ENCODE measurements around the gene SRSF9.

The SRSF9 gene

DNA sequence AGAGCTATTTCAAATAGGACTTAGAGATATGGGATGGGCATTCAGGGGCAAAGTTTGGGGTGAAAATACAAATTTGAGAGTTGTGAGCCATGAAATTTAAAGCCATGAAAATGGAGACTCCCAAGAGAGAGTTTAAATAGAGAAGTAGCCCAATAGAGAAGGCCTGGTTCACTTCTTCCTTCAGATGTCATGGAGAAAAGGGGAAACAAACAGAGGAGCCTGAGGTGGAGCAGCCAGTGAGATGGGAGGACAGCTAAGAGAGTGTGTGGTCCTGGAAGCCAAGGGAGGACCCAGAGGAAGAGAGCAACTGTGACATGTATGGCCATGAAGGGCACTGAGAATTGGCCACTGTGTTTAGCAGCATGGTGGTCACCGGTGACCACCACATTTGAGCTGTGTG lies 14.1 kb upstream of the SRSF9 start:
- DNase-seq = no peak

DNA sequence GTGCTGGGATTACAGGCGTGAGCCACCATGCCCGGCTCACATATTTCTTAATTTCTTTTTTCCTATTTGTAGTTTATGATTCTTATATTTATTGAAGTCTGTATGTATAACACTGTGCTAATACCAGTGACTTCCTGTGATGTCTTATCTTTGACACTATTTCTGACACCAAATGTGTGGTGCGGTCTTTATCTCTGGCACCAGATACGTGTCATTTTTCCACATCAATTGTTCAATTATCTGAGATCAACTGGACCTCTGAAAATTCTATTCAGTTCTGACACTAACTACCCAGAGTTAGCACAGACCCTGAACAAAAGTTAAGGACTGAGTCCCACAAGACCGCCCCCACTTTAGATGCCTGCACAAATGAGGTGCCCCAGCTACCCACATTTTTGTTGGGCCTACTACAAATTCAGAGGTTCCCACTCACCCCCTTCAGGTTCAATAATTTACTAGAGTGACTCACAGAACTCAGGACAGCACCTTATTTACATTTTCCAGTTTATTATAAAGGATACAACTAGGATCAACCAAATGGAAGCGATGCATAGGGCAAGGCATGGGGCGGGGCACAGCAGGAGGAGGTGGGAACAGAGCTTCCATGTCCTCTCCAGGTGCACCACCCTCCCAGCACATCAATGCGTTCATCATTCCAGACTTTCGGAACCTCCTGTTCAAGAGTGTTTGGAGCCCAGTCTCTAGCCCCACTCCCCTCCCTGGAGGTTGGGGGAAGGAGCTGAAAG lies 11.6 kb upstream of the SRSF9 start:
- no peak for DNase-seq

DNA sequence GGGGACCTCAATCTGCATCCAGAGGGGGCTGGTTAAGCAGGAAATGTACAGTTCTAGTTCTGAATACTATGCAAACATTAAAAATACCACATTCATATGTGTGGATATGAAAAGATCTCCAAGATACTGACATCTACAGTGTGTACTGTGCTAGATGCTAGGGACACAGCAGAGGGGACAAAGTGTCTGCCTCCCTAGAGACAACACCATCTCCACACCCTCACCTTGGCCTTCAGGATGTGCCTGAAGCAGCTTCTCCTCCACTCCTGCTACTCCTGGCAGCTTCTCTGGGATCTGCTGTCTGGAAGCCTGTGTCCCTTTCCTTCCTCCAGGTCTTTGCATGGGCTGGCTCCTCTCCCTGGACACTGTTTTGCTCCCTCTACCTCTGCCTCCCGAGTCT lies 10.7 kb upstream of the SRSF9 start:
- DNase-seq = no peak

DNA sequence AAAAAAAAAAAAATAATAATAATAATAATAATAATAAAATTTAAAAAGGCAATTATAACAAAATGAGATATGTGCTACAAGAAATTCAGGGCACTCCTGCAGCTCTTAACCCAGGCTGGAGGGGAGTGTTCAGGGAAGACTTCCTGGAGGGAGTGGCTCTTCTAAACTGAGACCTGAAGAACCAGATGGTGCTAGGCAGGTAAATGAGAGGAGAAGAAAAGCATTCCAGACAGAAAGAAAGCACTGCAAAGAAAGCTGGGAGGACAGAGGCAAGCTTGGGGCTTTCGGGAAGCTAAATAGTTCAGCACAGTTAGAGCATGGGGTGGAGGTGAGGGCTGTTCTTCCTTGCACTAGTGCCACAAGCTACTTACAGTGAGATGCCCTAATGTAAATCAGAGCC lies 9.9 kb upstream of the SRSF9 start:
- no peak for DNase-seq

DNA sequence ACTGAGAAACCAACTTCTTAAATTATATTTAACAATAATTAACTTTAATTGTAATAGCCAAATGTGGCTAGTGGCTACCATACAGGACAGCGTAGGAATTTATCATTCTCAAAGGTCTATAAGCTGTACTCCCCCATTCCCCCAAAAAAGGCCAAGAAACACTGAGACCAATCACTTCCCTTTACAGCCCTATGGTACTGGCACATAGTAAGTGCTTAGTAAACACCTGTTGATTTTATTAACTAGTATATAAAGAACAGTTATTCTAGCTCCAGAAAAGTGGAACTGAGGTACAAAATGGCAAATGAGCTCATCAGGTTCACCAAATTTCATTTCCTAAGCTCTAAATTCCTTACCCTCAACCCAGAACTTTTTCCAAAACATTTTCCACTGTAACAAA lies 6.1 kb upstream of the SRSF9 start:
- no peak for DNase-seq

DNA sequence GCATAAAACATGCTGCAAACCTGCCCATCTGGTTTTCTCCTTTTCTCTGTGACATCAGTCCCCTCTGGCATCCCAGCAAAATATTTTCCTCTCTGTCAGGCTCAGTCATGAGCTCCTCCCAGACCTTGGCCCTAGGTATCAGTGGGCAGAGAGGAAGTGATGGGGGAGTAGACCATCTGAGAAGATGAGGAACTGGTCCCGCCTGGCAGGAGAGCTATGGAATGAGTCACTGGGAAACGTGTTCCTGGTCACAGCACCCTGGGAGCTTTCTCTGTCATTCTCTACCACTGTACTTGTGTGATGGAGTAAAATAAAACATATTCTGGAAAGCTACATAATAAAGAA lies 5.0 kb upstream of the SRSF9 start:
- peak in 25 of 58 donors; percentile 7 to 71 (median 28) for DNase-seq

DNA sequence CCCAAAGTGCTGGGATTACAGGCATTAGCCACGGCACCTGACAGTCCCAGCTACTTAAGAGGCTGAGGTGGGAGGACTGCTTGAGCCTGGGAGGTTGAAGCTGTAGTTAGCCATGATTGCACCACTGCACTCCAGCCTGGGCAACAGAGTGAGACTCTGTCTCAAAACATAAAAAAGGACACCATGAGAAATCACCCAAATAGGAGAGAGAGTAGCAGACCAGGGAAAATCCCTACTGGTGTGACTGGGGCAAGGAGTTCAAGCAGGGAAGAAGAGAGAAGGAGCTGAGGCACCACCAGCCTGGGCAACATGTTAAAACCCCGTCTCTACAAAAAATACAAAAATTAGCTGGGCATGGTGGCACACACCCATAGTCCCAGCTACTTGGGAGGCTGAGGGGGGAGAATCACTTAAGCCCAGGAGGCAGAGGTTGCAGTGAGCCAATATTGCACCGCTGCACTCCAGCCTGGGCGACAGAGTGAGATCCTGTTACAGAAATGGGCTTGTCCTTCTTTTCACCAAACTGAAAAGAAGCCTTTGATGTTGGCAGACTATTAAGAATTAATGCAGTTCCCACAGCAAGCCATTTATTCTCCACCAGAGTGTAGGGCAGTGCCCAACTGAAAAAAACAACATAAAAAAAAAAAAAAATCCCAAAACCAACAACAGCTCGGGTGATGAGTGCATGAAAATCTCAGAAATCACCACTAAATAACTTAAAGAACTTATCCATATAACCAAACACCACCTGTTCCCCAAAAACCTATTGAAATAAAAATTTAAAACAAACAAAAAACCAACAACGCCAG lies 4.5 kb upstream of the SRSF9 start:
- no peak for DNase-seq

DNA sequence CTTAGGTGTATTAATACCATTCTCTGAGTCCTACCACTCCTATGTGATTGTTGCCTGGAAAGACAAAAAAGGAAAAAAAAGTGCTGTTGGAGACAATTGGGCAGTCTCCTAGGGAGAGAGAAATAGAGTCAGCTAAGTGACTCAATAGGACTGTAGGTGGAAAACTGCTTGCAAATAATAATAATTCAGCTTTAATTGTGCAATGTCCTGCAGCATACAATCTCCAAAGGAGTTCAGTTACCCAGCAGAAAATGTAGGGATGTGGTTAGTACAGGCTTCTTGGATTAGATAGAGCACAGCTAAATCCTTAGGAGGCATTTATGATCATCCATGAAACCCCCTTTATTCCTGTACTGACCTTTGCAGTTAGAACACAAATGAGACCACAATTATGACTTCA lies 3.0 kb upstream of the SRSF9 start:
- no peak for DNase-seq

DNA sequence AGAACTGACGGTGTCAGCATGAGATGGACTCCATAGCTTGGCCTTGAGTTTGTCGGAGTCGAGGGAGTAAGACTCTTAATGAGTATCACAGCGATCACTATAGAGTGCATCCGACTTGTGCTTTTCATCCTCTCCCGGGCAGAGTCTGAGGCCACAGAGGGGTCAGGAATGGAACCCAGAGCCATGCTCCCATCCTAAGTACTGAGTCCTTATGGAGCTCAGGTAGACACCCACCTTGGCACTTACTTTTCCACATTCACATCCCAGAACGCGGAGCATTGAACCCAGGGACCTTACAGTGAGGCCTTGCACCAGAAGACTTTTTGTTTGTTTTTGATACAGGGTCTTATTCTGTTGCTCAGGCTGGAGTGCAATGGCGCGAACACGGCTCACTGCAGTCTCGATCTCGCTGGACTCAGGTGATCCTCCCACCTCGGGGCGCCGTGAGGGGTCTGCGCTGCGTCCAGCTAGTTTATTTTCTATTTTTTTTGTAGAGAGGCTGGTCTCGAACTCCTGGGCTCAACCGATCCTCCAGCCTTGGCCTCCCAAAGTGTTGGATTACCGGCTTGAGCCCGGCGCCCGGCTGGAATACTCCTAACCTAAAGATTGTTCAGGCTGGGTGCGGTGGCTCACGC lies 719 bp upstream of the SRSF9 start:
- DNase-seq = peak in 1 of 58 donors; percentile 61

DNA sequence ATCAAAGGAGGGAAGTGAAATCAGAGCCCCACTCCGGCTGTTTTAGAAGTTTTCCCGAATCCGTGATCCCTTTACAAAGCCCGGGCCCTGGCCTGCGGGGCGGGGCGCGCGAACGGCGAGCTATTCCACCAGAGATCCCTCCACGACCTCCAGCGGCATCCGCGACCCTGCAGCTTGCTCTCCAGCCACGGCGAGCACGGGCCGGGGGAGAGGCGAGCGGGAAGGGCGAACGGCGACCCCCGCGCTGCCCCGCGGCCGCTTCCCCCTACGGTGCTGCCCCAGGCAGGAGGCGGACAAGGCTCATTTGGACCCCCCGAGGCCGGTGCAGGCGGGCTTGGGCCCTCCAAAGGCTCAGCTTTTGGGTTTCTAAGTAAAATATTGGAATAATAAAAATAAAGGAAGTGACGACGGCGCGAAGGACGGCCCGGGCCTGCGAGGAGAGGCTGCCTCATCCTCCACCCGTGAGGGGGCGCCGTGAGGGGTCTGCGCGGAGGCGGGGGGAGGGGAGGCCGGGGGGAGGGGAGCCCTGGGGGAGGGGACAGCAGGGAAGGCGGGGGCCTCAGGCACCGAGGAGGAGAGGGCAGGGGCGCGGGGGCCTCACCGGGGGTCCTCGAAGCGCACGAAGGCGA lies 613 bp downstream of the SRSF9 start:
- peak in 36 of 58 donors; percentile 27 to 74 (median 56) for DNase-seq

DNA sequence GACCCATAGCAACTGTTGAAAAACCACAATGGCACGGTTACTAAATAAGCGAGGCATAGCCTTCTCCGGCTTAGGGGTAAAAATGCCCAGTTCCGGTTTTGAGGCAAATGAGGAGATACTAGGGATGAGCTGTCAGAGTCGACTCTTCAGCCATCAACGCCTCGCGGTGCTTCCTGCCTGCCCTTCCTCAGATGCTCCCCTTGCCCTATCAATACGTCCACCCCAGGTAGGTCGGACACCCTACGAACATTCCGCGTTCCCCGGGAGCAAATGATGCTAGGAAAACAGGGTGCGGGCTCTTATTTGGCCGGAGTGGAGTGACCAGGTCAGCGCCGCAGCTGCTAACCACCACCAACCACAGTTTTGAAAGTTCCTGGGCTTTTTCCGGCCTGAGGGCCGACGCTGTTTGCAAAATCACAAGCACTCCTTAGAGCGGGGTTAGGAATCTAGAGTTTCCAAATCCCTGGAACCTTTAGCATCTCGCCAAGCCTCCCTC lies 1.2 kb downstream of the SRSF9 start:
- DNase-seq = peak in 4 of 58 donors; percentile 24 to 41 (median 32)

DNA sequence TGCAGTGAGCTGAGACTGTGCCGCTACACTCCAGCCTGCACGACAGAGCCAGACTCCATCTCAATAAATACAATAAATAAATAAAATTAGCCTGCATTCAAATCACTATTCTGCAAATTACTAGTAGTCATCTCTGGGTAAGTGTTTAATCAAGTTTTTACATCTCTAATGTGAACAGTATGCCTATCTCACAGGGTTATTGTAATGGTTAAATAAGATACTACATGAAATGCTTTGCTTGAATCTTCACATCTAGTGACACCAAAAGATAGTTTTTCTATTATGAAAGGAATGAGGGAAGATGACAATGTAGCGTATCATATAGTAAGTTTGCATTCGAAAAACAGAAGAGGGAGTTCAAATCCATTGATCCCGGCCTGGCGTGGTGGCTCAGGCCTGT lies 2.1 kb downstream of the SRSF9 start:
- DNase-seq = no peak

DNA sequence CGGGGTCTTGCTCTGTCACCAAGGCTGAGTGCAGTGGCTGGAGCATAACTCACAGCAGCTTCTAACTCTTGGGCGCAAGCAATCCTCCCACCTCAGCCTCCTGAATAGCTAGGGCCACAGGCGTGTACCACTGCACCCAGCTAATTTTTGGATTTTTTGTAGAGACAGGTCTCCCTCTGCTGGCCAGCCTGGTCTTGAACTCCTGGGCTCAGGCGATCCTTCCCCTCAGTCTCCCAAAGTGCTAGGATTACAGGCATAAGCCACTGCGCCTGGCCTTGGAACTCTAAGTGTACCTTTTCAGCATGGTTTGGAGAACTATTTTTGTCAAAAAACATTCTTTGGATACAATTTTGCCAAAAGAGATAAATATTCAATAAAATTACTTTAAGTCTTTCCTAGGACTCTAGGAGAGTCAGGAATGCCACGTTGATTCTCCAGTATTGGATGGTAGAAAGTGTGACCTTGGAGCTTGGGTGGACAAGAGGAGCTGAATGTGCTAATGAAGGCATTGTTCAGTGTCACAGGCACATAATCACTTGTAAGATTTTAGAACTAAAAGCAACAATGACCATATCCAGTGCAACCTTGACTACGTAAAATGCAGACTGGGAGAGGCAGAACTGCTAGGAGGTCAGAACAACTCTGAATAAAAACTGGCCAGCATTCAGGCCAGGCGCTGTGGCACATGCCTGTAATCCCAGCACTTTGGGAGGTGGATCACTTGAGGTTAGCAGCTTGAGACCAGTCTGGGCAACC lies 2.8 kb downstream of the SRSF9 start:
- DNase-seq = peak in 10 of 58 donors; percentile 3 to 33 (median 7)

DNA sequence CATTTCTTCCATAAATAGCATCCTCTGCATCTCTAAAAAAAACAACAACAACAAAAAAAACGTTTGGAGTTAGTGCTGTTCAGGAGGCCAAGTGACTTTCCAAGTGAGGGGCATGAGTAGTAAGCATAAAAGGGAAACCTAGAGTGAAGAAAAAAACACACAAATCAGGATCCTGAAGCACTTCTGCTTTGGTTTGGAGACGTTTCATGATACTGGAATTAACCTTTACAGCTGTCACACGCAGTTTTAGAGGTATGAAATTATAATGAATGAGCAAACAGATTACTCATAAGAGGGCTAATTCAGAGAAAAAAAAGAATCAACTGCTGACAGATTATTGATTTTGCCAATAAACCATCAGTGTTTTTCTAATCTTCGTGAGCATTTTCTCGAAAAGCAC lies 3.8 kb downstream of the SRSF9 start:
- DNase-seq = no peak

DNA sequence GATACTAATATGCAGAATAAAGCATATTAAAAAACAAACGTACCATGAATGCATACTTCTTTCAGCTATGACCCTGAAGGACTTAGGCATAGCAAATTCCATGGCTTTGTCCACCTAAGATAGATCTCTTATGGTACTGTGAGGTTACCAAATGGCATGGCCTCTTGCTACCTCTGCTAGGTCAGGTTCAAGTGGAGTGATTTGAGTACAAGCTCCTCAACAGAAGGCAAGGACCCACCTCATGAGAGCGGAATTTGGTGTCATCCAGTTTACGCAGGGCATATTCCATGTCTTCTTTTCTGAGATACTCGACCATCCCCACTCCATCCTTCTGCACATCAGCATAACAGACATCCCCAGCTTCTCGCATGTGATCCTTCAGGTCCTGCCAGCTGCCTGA lies 5.8 kb downstream of the SRSF9 start:
- DNase-seq = no peak

DNA sequence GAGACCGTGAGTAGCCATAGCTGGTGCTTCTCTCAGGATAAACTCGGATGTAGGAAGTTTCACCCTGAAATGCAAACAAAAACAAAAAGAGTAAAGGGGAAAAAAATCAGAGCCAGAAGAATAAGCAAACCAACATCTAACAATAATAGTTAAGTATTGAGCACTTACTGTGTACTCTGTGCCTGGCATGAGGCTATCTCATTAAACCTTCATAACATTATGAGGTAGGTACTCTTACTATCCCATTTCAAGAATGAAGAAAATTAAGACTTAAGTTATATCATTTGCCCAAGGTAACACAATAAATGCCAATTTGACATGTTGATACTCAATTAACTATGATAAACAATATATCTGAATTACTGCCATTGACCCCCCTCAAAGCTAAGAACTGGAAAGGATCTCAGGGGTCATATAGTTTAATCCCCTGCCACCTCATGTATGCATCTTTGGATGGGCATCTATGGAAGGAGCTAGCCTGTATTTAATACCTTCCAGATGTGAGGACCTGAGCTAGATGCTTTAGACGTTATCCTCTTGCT lies 7.4 kb downstream of the SRSF9 start:
- DNase-seq = no peak

DNA sequence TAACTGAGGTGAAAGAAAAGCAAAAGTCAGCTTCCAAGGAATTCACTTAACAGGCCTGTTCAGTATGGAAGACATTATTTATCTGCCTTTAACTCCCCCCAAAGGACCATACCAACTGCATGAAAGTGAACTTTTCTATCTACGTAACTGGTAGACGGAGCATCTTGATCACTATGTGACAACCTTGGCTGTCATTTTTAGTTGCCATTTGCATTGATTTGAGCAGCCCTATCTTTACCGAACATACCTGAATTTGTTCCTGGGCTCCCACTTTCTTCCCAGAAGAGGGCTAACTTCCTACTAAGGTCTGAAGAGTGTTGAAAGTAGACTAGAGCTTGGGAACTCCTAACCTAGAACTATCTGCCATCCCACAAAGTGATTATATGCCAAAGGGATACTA lies 9.4 kb downstream of the SRSF9 start:
- no peak for DNase-seq

DNA sequence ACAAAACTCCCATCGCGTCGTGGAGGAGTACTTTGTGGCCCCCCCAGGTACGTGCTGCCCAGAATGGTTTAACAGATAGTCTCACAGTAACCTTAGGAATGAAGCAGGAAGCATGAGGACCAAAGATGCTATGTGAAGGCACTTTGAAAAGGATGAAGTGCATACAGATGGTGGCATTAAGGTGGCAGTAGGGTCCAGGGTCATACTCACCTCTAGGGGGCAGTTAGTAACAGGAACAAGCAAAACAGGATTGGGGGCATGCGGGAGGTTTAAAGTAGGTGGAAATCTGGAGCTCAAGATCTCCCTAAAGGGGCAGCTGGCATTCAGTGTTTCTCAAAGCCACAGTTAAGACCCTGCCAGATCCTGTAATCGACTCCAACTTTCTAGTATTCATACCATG lies 12.4 kb downstream of the SRSF9 start:
- no peak for DNase-seq

DNA sequence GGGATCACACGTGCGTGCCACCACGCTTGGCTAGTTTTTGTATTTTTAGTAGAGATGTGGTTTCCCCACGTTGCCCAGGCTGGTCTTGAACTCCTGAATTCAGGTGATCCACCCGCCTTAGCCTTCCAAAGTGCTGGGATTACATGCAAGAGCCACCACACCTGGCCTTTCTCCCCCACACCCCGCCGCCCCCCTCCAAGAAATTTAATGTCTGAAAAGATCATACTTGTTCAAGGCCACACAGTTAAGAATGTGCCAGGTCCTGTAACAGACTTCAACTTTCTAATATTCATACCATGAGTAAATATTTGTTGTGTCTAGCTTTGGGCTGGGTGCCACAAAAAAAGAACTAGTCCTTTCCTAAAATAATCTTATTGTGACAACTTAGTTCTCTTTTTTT lies 14.2 kb downstream of the SRSF9 start:
- no peak for DNase-seq

DNA sequence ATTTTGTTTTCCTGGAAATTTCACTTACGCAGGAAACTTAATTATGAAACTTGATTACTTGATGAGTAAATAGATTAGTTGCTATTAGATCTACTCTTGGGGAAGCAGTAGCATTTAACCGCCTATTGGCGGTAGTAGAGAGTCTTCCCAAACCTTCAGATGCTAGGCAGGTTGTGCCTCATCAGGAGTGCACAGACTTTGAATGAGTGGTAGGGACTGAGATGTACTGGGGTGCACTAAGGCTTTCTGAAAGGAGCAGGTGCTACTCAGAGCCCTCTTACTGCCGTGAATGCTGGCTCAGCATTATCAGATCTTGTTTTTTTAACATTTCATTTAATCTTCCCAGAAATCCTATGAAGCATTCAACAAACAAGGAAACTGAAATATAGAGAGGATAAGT lies 15.6 kb downstream of the SRSF9 start:
- no peak for DNase-seq
